CD14-positive monocyte (primary cell): Measurements from ENCODE around the gene CACNB2. TPM values are rescaled to one million over a fixed set of nuclear protein-coding genes. Genes with fewer than 3 reads are reported as not detected.

Experiments
- DNase-seq, 3 donors: peaks; one replicate each; pipeline ENCODE4 v3.0.0-alpha.2; 2011 to 2022
- H2AFZ ChIP-seq: 2 replicates; pipeline ENCODE4 v1.6.0; 2012; ENCODE audit warnings: mild to moderate bottlenecking, low read depth, low read length, inconsistent platforms; ENCODE audit not compliant: insufficient read depth, poor library complexity, severe bottlenecking
- H3K27ac ChIP-seq, 2 donors: 1 replicate in 1 of 2; 2 replicates in 1 of 2; pipeline ENCODE4 v1.5.1; 2012 to 2013; ENCODE audit warnings: low read length in 2 of 2, control low read depth in 1 of 2, inconsistent platforms in 1 of 2, low read depth in 1 of 2, mild to moderate bottlenecking in 1 of 2
- H3K27me3 ChIP-seq, 2 donors: one replicate each; pipeline versions ENCODE4 v1.6.0 to v1.6.1; 2011 to 2013; ENCODE audit warnings: low read length in 2 of 2; ENCODE audit not compliant: control insufficient read depth in 2 of 2, insufficient read depth in 2 of 2
- H3K36me3 ChIP-seq, 2 donors: replicated peaks in 1 of 2; 1 replicate in 1 of 2; 2 replicates in 1 of 2; pipeline versions ENCODE4 v1.5.1 to v1.6.1; 2012 to 2013; ENCODE audit warnings: low read length in 2 of 2, control low read depth in 1 of 2, inconsistent platforms in 1 of 2, mild to moderate bottlenecking in 1 of 2; ENCODE audit not compliant: insufficient read depth in 2 of 2, control insufficient read depth in 1 of 2
- H3K4me1 ChIP-seq, 2 donors: 1 replicate in 1 of 2; 2 replicates in 1 of 2; pipeline versions ENCODE4 v1.5.1 to v1.6.1; 2012 to 2013; ENCODE audit warnings: low read length in 2 of 2, control low read depth in 1 of 2, inconsistent platforms in 1 of 2, mild to moderate bottlenecking in 1 of 2, moderate library complexity in 1 of 2; ENCODE audit not compliant: insufficient read depth in 2 of 2, control insufficient read depth in 1 of 2
- H3K4me2 ChIP-seq: replicated peaks from 2 replicates; pipeline ENCODE3; 2012; ENCODE audit warnings: low read length, moderate library complexity, mild to moderate bottlenecking; ENCODE audit not compliant: poor library complexity, severe bottlenecking; ENCODE audit errors: extremely low read depth
- H3K4me3 ChIP-seq, 3 experiments: fragments of 200-600 bp in 1 of 3; sonication (generic) in 1 of 3; replicated peaks in 1 of 3; 1 replicate in 2 of 3; 2 replicates in 1 of 3; pipeline ENCODE4 v1.5.1; 2011 to 2013; ENCODE audit warnings: low read length in 3 of 3, mild to moderate bottlenecking in 3 of 3, control low read depth in 2 of 3, low read depth in 2 of 3, inconsistent platforms in 1 of 3, moderate library complexity in 1 of 3
- H3K79me2 ChIP-seq: 2 replicates; pipeline ENCODE4 v1.6.0; 2012; ENCODE audit warnings: mild to moderate bottlenecking, control low read depth, inconsistent platforms, low read length, moderate library complexity; ENCODE audit not compliant: insufficient read depth
- H3K9ac ChIP-seq: 2 replicates; pipeline ENCODE4 v1.6.0; 2017; ENCODE audit warnings: low read length, mild to moderate bottlenecking; ENCODE audit not compliant: insufficient read depth, poor library complexity, severe bottlenecking
- H3K9me3 ChIP-seq, 2 donors: replicated peaks in 1 of 2; 1 replicate in 1 of 2; 2 replicates in 1 of 2; pipeline versions ENCODE4 v1.5.1 to v1.6.1; 2012 to 2013; ENCODE audit warnings: low read length in 2 of 2, control low read depth in 1 of 2; ENCODE audit not compliant: control insufficient read depth in 1 of 2, insufficient read depth in 1 of 2
- H4K20me1 ChIP-seq: 2 replicates; pipeline ENCODE4 v1.6.0; 2012; ENCODE audit warnings: mild to moderate bottlenecking, low read length, control low read depth, moderate library complexity; ENCODE audit not compliant: insufficient read depth
- H3K27ac Mint-ChIP-seq, 7 donors: one replicate each; pipeline ENCODE4 v1.8.0; 2020; ENCODE audit warnings: mild to moderate bottlenecking in 7 of 7, mixed read lengths in 7 of 7, moderate library complexity in 6 of 7, inconsistent platforms in 2 of 7
- H3K27me3 Mint-ChIP-seq, 3 donors: one replicate each; pipeline ENCODE4 v1.8.0; 2021 to 2022; ENCODE audit warnings: low read depth in 3 of 3, mild to moderate bottlenecking in 3 of 3, mixed read lengths in 3 of 3, moderate library complexity in 3 of 3, inconsistent platforms in 1 of 3
- H3K36me3 Mint-ChIP-seq, 2 donors: one replicate each; pipeline ENCODE4 v1.8.0; 2020; ENCODE audit warnings: mixed read lengths in 2 of 2, inconsistent platforms in 1 of 2, mild to moderate bottlenecking in 1 of 2
- H3K4me1 Mint-ChIP-seq: one replicate; pipeline ENCODE4 v1.8.0; 2020; ENCODE audit warnings: mild to moderate bottlenecking, mixed read lengths
- H3K4me3 Mint-ChIP-seq, 2 donors: one replicate each; pipeline ENCODE4 v1.8.0; 2020; ENCODE audit warnings: mild to moderate bottlenecking in 2 of 2, mixed read lengths in 2 of 2, moderate library complexity in 1 of 2
- H3K9me3 Mint-ChIP-seq, 7 donors: one replicate each; pipeline ENCODE4 v1.8.0; 2020 to 2022; ENCODE audit warnings: mixed read lengths in 7 of 7, mild to moderate bottlenecking in 6 of 7, moderate library complexity in 6 of 7, inconsistent platforms in 2 of 7
- CTCF ChIP-seq: fragments of 200-600 bp; IDR thresholded peaks from one replicate; pipeline ENCODE4 v1.8.0; 2022; ENCODE audit warnings: antibody characterized with exemption, mild to moderate bottlenecking
- WGBS: methylation state at CpG from one replicate; pipeline ENCODE4 v1.1.5; 2013; ENCODE audit warnings: missing lambda C conversion rate; ENCODE audit not compliant: insufficient coverage; 5-methylcytosine and 5-hydroxymethylcytosine counted together
- intact Hi-C, 2 donors: fragments of 100-400 bp; cut with micrococcal nuclease; formaldehyde crosslinking; loops; one replicate each; pipeline versions ENCODE4 v1.15.0 to v1.15.1; 2023
- polyA plus RNA-seq, 3 donors: library from polyadenylated mRNA; depleted of rRNA in 1 of 3; unstranded in 2 of 3; stranded (reverse) in 1 of 3; fragments of 300-500 nt in 2 of 3; fragments of >200 nt in 1 of 3; fragmentation: Illumina TruSeq in 2 of 3; gene quantifications; 1 replicate in 2 of 3; 2 replicates in 1 of 3; pipeline ENCODE4 v1.2.3, GENCODE V29; 2012 to 2021

The CACNB2 gene
- polyA plus RNA-seq, 3 donors: 0.05 TPM; not detected in 2

DNA sequence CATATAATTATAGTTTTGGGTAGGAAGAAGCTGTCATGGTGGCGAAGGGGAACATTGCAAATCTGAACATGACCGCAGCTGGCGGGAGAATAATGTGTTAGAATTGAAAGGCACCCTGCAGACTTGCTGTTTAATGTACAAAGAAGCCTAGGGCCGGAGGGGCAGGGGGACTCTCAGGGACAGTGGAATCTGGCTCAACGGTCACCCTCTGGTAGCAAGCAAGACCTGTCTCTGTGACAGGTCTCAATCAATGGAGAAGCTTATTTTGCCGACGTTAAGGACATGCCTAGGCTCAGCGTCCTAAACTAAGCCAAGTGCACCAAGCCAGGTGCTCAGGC, 333.9 kb downstream of the CACNB2 start:
- Histone ChIP-seq H3K4me2 (no peak overlapping the region), H3K36me3 (no peaks in the 10 kb centered on the region), H3K4me3 (no peak overlapping the region), H3K27ac (no peak overlapping the region), H3K4me1 (no peaks in the 10 kb centered on the region), H3K27me3 (no peaks in the 10 kb centered on the region), H2AFZ (no peak overlapping the region), H3K9ac (no peak overlapping the region), H4K20me1 (no peaks in the 10 kb centered on the region), H3K9me3 (no peaks in the 10 kb centered on the region), H3K79me2 (no peaks in the 10 kb centered on the region)
- DNase-seq: no peak
- Mint-ChIP-seq H3K36me3 (no peaks in the 10 kb centered on the region), H3K4me1 (no peaks in the 10 kb centered on the region), H3K27me3 (peaks cover 0 to 5% (median 0%) of the 10 kb centered on the region in 3 donors), H3K9me3 (peaks cover 0 to under 1% (median 0%) of the 10 kb centered on the region in 7 donors), H3K4me3 (no peak overlapping the region), H3K27ac (no peak overlapping the region)
- intact Hi-C loops: no loop called here
- WGBS: 95% methylated on average over 7 of the region's 8 CpGs
- TF ChIP-seq CTCF: no peak

DNA sequence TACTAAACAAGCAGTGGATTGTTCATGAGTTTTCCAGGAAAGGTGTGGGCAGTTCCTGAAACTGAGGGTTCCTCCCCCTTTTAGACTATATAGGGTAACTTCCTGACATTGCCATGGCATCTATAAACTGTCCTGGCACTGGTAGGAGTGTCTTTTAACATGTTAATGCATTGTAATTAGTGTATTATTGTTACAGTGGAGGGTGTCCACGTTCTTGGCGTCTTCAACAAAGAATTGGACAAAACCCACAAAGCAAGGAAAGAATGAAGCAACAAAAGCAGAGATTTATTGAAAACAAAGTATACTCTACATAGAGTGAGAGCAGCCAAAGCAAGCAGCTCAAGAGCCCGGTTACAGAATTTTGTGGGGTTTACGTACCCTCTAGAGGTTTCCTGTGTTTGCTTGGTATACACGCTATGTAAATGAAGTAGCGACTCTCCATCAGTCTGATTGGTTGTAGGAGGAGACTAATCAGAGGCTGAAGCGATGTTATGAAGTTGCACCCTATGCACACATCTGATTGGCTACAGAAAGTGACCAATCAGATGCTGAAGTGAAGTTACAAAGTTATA, 335.9 kb downstream of the CACNB2 start:
- WGBS: 80% methylated on average over 1 of the region's 7 CpGs
- H4K20me1 ChIP-seq: no peaks in the 10 kb centered on the region
- no peak overlapping the region for H3K27ac Mint-ChIP-seq
- H3K9ac ChIP-seq: no peak overlapping the region
- H3K4me3 ChIP-seq: no peak overlapping the region
- no peak overlapping the region for H3K4me3 Mint-ChIP-seq
- no peaks in the 10 kb centered on the region for H3K4me1 Mint-ChIP-seq
- no peaks in the 10 kb centered on the region for H3K79me2 ChIP-seq
- H3K36me3 ChIP-seq: no peaks in the 10 kb centered on the region
- intact Hi-C loops: no loop called here
- H3K4me1 ChIP-seq: no peaks in the 10 kb centered on the region
- H3K27me3 ChIP-seq: no peaks in the 10 kb centered on the region
- H3K27ac ChIP-seq: no peak overlapping the region
- no peaks in the 10 kb centered on the region for H3K36me3 Mint-ChIP-seq
- no peak overlapping the region for H2AFZ ChIP-seq
- peaks cover 0 to 6% (median 3%) of the 10 kb centered on the region in 7 donors for H3K9me3 Mint-ChIP-seq
- H3K9me3 ChIP-seq: no peaks in the 10 kb centered on the region
- TF ChIP-seq CTCF: no peak
- no peak overlapping the region for H3K4me2 ChIP-seq
- DNase-seq: no peak
- peaks cover 0 to 2% (median under 1%) of the 10 kb centered on the region in 3 donors for H3K27me3 Mint-ChIP-seq
